IMR-90 (cell line): ENCODE results near the gene SOCS2. TPM values are rescaled to one million over a fixed set of nuclear protein-coding genes. Genes with fewer than 3 reads are reported as not detected.

Source experiments
- ATAC-seq: fragments of 200-7000 bp; cut with Tn5 transposase; 2 replicates; pipeline ENCODE4 v1.9.1; 2020; ENCODE audit warnings: low read depth, mild to moderate bottlenecking, moderate library complexity
- BruUV-seq: library from RNA; stranded (reverse); fragments of 400-500 nt; replicated peaks from 2 replicates; lab custom pipeline; 2021; lab: Mats Ljungman, UMichigan
- CTCF ChIA-PET: fragments of 300-600 bp; formaldehyde crosslinking; extraction: SDS; loops from one replicate; lab custom pipeline; 2021; ENCODE audit warnings: antibody characterized with exemption; lab: Yijun Ruan, JAX
- POLR2A ChIA-PET: fragments of 300-600 bp; sonication (Branson Sonifier 250); formaldehyde crosslinking; loops from one replicate; lab custom pipeline; 2022; ENCODE audit warnings: antibody characterized with exemption; ENCODE audit not compliant: unreplicated experiment; lab: Charles Lee
- DNase-seq: peaks from one replicate; pipeline ENCODE4 v3.0.0; 2013
- H2AFZ ChIP-seq: replicated peaks from 2 replicates; pipeline ENCODE3; 2013; ENCODE audit warnings: low read length, mild to moderate bottlenecking; ENCODE audit not compliant: poor library complexity
- H2AK5ac ChIP-seq: 2 replicates; pipeline ENCODE4 v1.6.1; 2013; ENCODE audit warnings: low read depth, low read length, inconsistent platforms
- H2AK9ac ChIP-seq: replicated peaks from 2 replicates; pipeline ENCODE3; 2013; ENCODE audit warnings: mild to moderate bottlenecking, low read depth, low read length, moderate library complexity; ENCODE audit not compliant: poor library complexity
- H2BK120ac ChIP-seq: 2 replicates; pipeline ENCODE4 v1.6.1; 2013; ENCODE audit warnings: low read depth, low read length, inconsistent platforms
- H2BK15ac ChIP-seq: 3 replicates; pipeline ENCODE4 v1.6.1; 2013; ENCODE audit warnings: low read depth, low read length, inconsistent platforms
- H2BK20ac ChIP-seq: 2 replicates; pipeline ENCODE4 v1.6.1; 2013; ENCODE audit warnings: low read depth, mild to moderate bottlenecking, inconsistent platforms, low read length, moderate library complexity
- H2BK5ac ChIP-seq: 2 replicates; pipeline ENCODE4 v1.6.1; 2013; ENCODE audit warnings: mild to moderate bottlenecking, low read depth, low read length, inconsistent platforms; ENCODE audit not compliant: poor library complexity, severe bottlenecking
- H3K14ac ChIP-seq: replicated peaks from 2 replicates; pipeline ENCODE4 v1.6.1; 2013; ENCODE audit warnings: low read depth, low read length, inconsistent platforms
- H3K18ac ChIP-seq: 2 replicates; pipeline ENCODE4 v1.6.1; 2013; ENCODE audit warnings: low read depth, low read length, control low read depth
- H3K23ac ChIP-seq: 2 replicates; pipeline ENCODE4 v1.6.1; 2013; ENCODE audit warnings: low read depth, low read length, inconsistent platforms
- H3K27ac ChIP-seq: 2 replicates; pipeline ENCODE4 v1.5.1; 2013; ENCODE audit warnings: mild to moderate bottlenecking, control low read depth, low read length; ENCODE audit not compliant: insufficient read depth
- H3K27me3 ChIP-seq: 2 replicates; pipeline ENCODE4 v1.6.1; 2013; ENCODE audit warnings: low read length; ENCODE audit not compliant: control insufficient read depth, insufficient read depth
- H3K36me3 ChIP-seq: 2 replicates; pipeline ENCODE4 v1.6.1; 2013; ENCODE audit warnings: low read length, mixed read lengths; ENCODE audit not compliant: control insufficient read depth, insufficient read depth
- H3K4ac ChIP-seq: 2 replicates; pipeline ENCODE4 v1.6.1; 2013; ENCODE audit warnings: low read depth, low read length, inconsistent platforms
- H3K4me1 ChIP-seq: 2 replicates; pipeline ENCODE4 v1.6.1; 2013; ENCODE audit warnings: low read length, mixed read lengths; ENCODE audit not compliant: control insufficient read depth, insufficient read depth
- H3K4me2 ChIP-seq: 2 replicates; pipeline ENCODE4 v1.6.1; 2013; ENCODE audit warnings: low read depth, mild to moderate bottlenecking, control low read depth, low read length, moderate library complexity
- H3K4me3 ChIP-seq: 2 replicates; pipeline ENCODE4 v1.5.1; 2013; ENCODE audit warnings: low read depth, mild to moderate bottlenecking, control low read depth, low read length, moderate library complexity; ENCODE audit not compliant: insufficient read depth
- H3K56ac ChIP-seq: 2 replicates; pipeline ENCODE4 v1.6.1; 2013; ENCODE audit warnings: low read length, inconsistent platforms; ENCODE audit not compliant: insufficient read depth; ENCODE audit errors: extremely low read depth
- H3K79me1 ChIP-seq, 2 experiments: 2 replicates each; pipeline ENCODE4 v1.6.1; 2013; ENCODE audit warnings: low read length in 2 of 2, inconsistent platforms in 1 of 2, low read depth in 1 of 2
- H3K9ac ChIP-seq: 2 replicates; pipeline ENCODE4 v1.6.1; 2013; ENCODE audit warnings: low read depth, low read length, control low read depth
- H3K9me1 ChIP-seq: 2 replicates; pipeline ENCODE4 v1.6.1; 2013; ENCODE audit warnings: low read length, inconsistent platforms; ENCODE audit not compliant: insufficient read depth
- H3K9me3 ChIP-seq: 2 replicates; pipeline ENCODE4 v1.6.1; 2013; ENCODE audit warnings: low read length; ENCODE audit not compliant: control insufficient read depth, insufficient read depth
- H4K20me1 ChIP-seq: 2 replicates; pipeline ENCODE4 v1.6.1; 2013; ENCODE audit warnings: low read length, inconsistent platforms; ENCODE audit not compliant: insufficient read depth
- H4K5ac ChIP-seq: 2 replicates; pipeline ENCODE4 v1.6.1; 2013; ENCODE audit warnings: mild to moderate bottlenecking, low read depth, low read length, control low read depth
- H4K8ac ChIP-seq, 2 experiments: 2 replicates each; pipeline ENCODE4 v1.6.1; 2013; ENCODE audit warnings: low read depth in 2 of 2, low read length in 2 of 2, control low read depth in 1 of 2, inconsistent platforms in 1 of 2
- H4K91ac ChIP-seq: 2 replicates; pipeline ENCODE4 v1.6.1; 2013; ENCODE audit warnings: low read depth, low read length, inconsistent platforms; ENCODE audit not compliant: insufficient read depth
- CEBPB ChIP-seq: IDR thresholded peaks from 2 replicates; pipeline ENCODE4 v1.6.1; 2012; ENCODE audit warnings: low read depth, low read length, improper control_type of control experiment
- CHD1 ChIP-seq: IDR thresholded peaks from 2 replicates; pipeline ENCODE4 v1.6.1; 2012; ENCODE audit warnings: low read depth, low read length, improper control_type of control experiment
- ELK1 ChIP-seq: fragments of 150-350 bp; IDR thresholded peaks from 2 replicates; pipeline ENCODE4 v1.6.1; 2016; ENCODE audit warnings: low read depth, mild to moderate bottlenecking, low read length, moderate library complexity, borderline replicate concordance
- MAFK ChIP-seq: IDR thresholded peaks from 2 replicates; pipeline ENCODE4 v1.6.1; 2012; ENCODE audit warnings: low read depth, low read length, improper control_type of control experiment
- POLR2A ChIP-seq: IDR thresholded peaks from 2 replicates; pipeline ENCODE4 v1.6.1; 2012; ENCODE audit warnings: mild to moderate bottlenecking, low read depth, low read length
- RAD21 ChIP-seq: IDR thresholded peaks from 2 replicates; pipeline ENCODE4 v1.6.1; 2012; ENCODE audit warnings: low read length, improper control_type of control experiment
- RCOR1 ChIP-seq: IDR thresholded peaks from 2 replicates; pipeline ENCODE4 v1.6.1; 2012; ENCODE audit warnings: mild to moderate bottlenecking, low read length, improper control_type of control experiment; ENCODE audit not compliant: insufficient replicate concordance
- SMC3 ChIP-seq: fragments of 150-350 bp; IDR thresholded peaks from 2 replicates; pipeline ENCODE4 v1.6.1; 2016; ENCODE audit warnings: low read depth, mild to moderate bottlenecking, antibody characterized with exemption, low read length, moderate library complexity
- WGBS, 2 experiments: methylation state at CpG; one replicate each; pipeline versions ENCODE4 v1.1.5 to v1.1.7; 2013; ENCODE audit warnings: missing lambda C conversion rate in 2 of 2; ENCODE audit not compliant: insufficient read length in 1 of 2; ENCODE audit errors: extremely low coverage in 2 of 2; 5-methylcytosine and 5-hydroxymethylcytosine counted together
- dilution Hi-C: fragments of 300-500 bp; cut with HindIII; formaldehyde crosslinking; loops from one replicate; pipeline ENCODE4 v1.14.3; 2018; ENCODE audit warnings: low sequenced_read_pairs; ENCODE audit not compliant: unreplicated experiment
- in situ Hi-C: fragments of 300-500 bp; cut with MboI; formaldehyde crosslinking; loops from 3 replicates; pipeline ENCODE4 v1.14.3; 2019; ENCODE audit warnings: low sequenced_read_pairs, inconsistent platforms, mixed read lengths
- intact Hi-C: fragments of 100-400 bp; cut with micrococcal nuclease; formaldehyde crosslinking; loops from 2 replicates; pipeline ENCODE4 v1.10.0; 2022
- polyA plus RNA-seq, 3 experiments: library from polyadenylated mRNA; depleted of rRNA; stranded (reverse); fragments of >200 nt; gene quantifications; 2 replicates each; pipeline ENCODE4 v1.2.3, GENCODE V29; 2012; ENCODE audit warnings: low replicate concordance in 1 of 3
- total RNA-seq: library from RNA; depleted of rRNA; stranded (reverse); fragments of >200 nt; gene quantifications from 2 replicates; pipeline ENCODE4 v1.2.3, GENCODE V29; 2012

Gene SOCS2
- total and polyA plus RNA-seq, 2 of the 4 experiments (the other 2 are of a cell fraction): 12.0 to 12.4 TPM

- peak overlapping the region; percentile 29 for H3K14ac ChIP-seq
- peak overlapping the region in 1 of 2 experiments; percentile 51; a peak in 1 of 4 replicates for H4K8ac ChIP-seq
- ChIA-PET POLR2A (no interaction called here), CTCF (no interaction called here)
- no peaks in the 10 kb centered on the region for H4K20me1 ChIP-seq
- no CpG with 5 or more reads among the region's 2 CpGs for WGBS, 2 experiments
- no peaks in the 10 kb centered on the region for H3K36me3 ChIP-seq
- no peak overlapping the region for H2AFZ ChIP-seq
- no peak for DNase-seq
- no peaks in the 10 kb centered on the region for H3K9me3 ChIP-seq
- no peak overlapping the region for H3K23ac ChIP-seq
- peaks cover 2% of the 10 kb centered on the region; the same call in 1 of the 2 replicates for H3K9me1 ChIP-seq
- H3K18ac ChIP-seq: no peak overlapping the region
- no peak overlapping the region for H3K56ac ChIP-seq
- no peak overlapping the region for H3K4me3 ChIP-seq
- H2BK20ac ChIP-seq: no peak overlapping the region
- H2BK15ac ChIP-seq: peak overlapping the region; percentile 9; the same call in 1 of the 3 replicates
- TF ChIP-seq POLR2A: no peak
- TF ChIP-seq MAFK: no peak
- no peak for TF ChIP-seq RCOR1
- TF ChIP-seq CHD1: no peak
- no peak for TF ChIP-seq ELK1
- no peak for TF ChIP-seq CEBPB
- no peak for TF ChIP-seq SMC3
- TF ChIP-seq RAD21: no peak
- no peak overlapping the region for H4K91ac ChIP-seq
- no peaks in the 10 kb centered on the region; the same call in 1 of the 2 replicates for H3K4me1 ChIP-seq
- H3K4ac ChIP-seq: no peak overlapping the region
- H2AK9ac ChIP-seq: no peak overlapping the region
- no peak overlapping the region for H3K9ac ChIP-seq
- H3K79me1 ChIP-seq: peaks cover 4 to 9% of the 10 kb centered on the region in 2 experiments; a peak in 1 of 4 replicates
- no peaks in the 10 kb centered on the region for H3K27me3 ChIP-seq
- H2AK5ac ChIP-seq: no peak overlapping the region
- dilution Hi-C loops: no loop called here
- no peak for ATAC-seq
- in situ Hi-C loops: no loop called here
- no peak overlapping the region for H4K5ac ChIP-seq
- H2BK120ac ChIP-seq: no peak overlapping the region
- BruUV-seq: no TSS peak
- intact Hi-C loops: no loop called here
- H3K27ac ChIP-seq: no peak overlapping the region
- H3K4me2 ChIP-seq: no peak overlapping the region
- H2BK5ac ChIP-seq: no peak overlapping the region
Observed at GRCh38 chr12:93589081-93589480, 16.6 kb downstream of the SOCS2 start.
